K562 (cell line): Measurements from ENCODE around the gene SLC39A9. TPM values are rescaled to one million over a fixed set of nuclear protein-coding genes. Genes with fewer than 3 reads are reported as not detected.

Experiments used
- CBX8 ChIP-seq: fragments of 200-600 bp; sonication (generic); IDR thresholded peaks from 2 replicates; pipeline ENCODE4 v1.6.1; 2012; ENCODE audit warnings: borderline replicate concordance, mixed run types, low read depth, mild to moderate bottlenecking, moderate library complexity, mixed read lengths, low read length, control low read depth, inconsistent platforms; ENCODE audit not compliant: poor library complexity, severe bottlenecking; ENCODE audit errors: extremely low read depth
- HDAC6 ChIP-seq: IDR thresholded peaks from 2 replicates; pipeline ENCODE4 v1.6.1; 2012; ENCODE audit warnings: low read depth, mild to moderate bottlenecking, control low read depth, inconsistent platforms, low read length, moderate library complexity
- KLF6 ChIP-seq: fragments of 250-450 bp; sonication (Bioruptor Pico); IDR thresholded peaks from 2 replicates; pipeline ENCODE4 v1.4.0; 2020; ENCODE audit warnings: mild to moderate bottlenecking, moderate library complexity, borderline replicate concordance
- MBD2 ChIP-seq: sonication (generic); IDR thresholded peaks from 2 replicates; pipeline ENCODE4 v1.6.1; 2016; ENCODE audit warnings: low read depth, borderline replicate concordance
- POLR3A ChIP-seq: IDR thresholded peaks from 2 replicates; pipeline ENCODE4 v1.6.1; 2011; ENCODE audit warnings: borderline replicate concordance, mild to moderate bottlenecking, moderate library complexity; ENCODE audit not compliant: insufficient read length, insufficient read depth; ENCODE audit errors: extremely low read depth
- SMARCA5 ChIP-seq: fragments of 450-650 bp; IDR thresholded peaks from 2 replicates; pipeline ENCODE4 v1.6.1; 2016
- ZNF583 ChIP-seq: fragments of 250-450 bp; sonication (Bioruptor Pico); IDR thresholded peaks from 2 replicates; pipeline ENCODE4 v1.4.0; 2020
- ZNF778 ChIP-seq: fragments of 450-650 bp; formaldehyde crosslinking; IDR thresholded peaks from 2 replicates; pipeline ENCODE4 v1.4.0; 2020; ENCODE audit warnings: mild to moderate bottlenecking, moderate library complexity
- polyA plus RNA-seq, 8 experiments: library from polyadenylated mRNA; depleted of rRNA in 4 of 8; stranded (reverse) in 5 of 8; unstranded in 3 of 8; fragments of >200 nt; fragmentation: Nextera tagmentation in 2 of 8; fragmentation: Illumina TruSeq in 1 of 8; extraction: Ambion mirVana in 2 of 8; extraction: Trizol in 1 of 8; gene quantifications; 2 replicates each; pipeline versions ENCODE4 v1.2.1 to v1.2.3, GENCODE V29; 2011 to 2014; ENCODE audit warnings: inconsistent platforms in 1 of 8, missing spikeins in 1 of 8
- total RNA-seq, 7 experiments: library from RNA; depleted of rRNA in 6 of 7; stranded (reverse); fragments of >200 nt in 6 of 7; fragmentation: Illumina TruSeq in 2 of 7; extraction: Trizol in 2 of 7; gene quantifications; 2 replicates each; pipeline versions ENCODE4 v1.2.1 to v1.2.3, GENCODE V29; 2011 to 2021; ENCODE audit warnings: low replicate concordance in 1 of 7
- TF ChIP-seq, protein P1 (sequence below): sonication (generic); formaldehyde crosslinking; IDR thresholded peaks from 2 replicates; pipeline ENCODE4 v1.8.0; 2023; ENCODE audit warnings: mild to moderate bottlenecking, missing genetic modification reagents
- TF ChIP-seq, protein P2 (sequence below): fragments of 250-450 bp; sonication (Bioruptor Pico); IDR thresholded peaks from 2 replicates; pipeline ENCODE4 v1.5.0; 2020; ENCODE audit warnings: mild to moderate bottlenecking, borderline replicate concordance
- TF ChIP-seq, protein P3 (sequence below): fragments of 150-350 bp; IDR thresholded peaks from 2 replicates; pipeline ENCODE4 v1.6.1; 2014; ENCODE audit warnings: low read depth, mild to moderate bottlenecking, low read length, borderline replicate concordance
- TF ChIP-seq, protein P4 (sequence below), 2 experiments: fragments of 450-650 bp in 1 of 2; sonication (generic) in 1 of 2; formaldehyde crosslinking in 1 of 2; IDR thresholded peaks in 1 of 2; conservative IDR thresholded peaks in 1 of 2; 2 replicates each; pipeline versions ENCODE4 v1.6.1 to v1.8.1; 2016 to 2023; ENCODE audit warnings: mild to moderate bottlenecking in 2 of 2, moderate library complexity in 2 of 2, inconsistent platforms in 1 of 2, missing genetic modification reagents in 1 of 2

SLC39A9 gene
- total and polyA plus RNA-seq, 9 of the 15 experiments (the other 6 are each of a cell fraction or from before 2014, with no cell fraction given), result 18.4 to 66.0 (median 32.5) TPM

DNA sequence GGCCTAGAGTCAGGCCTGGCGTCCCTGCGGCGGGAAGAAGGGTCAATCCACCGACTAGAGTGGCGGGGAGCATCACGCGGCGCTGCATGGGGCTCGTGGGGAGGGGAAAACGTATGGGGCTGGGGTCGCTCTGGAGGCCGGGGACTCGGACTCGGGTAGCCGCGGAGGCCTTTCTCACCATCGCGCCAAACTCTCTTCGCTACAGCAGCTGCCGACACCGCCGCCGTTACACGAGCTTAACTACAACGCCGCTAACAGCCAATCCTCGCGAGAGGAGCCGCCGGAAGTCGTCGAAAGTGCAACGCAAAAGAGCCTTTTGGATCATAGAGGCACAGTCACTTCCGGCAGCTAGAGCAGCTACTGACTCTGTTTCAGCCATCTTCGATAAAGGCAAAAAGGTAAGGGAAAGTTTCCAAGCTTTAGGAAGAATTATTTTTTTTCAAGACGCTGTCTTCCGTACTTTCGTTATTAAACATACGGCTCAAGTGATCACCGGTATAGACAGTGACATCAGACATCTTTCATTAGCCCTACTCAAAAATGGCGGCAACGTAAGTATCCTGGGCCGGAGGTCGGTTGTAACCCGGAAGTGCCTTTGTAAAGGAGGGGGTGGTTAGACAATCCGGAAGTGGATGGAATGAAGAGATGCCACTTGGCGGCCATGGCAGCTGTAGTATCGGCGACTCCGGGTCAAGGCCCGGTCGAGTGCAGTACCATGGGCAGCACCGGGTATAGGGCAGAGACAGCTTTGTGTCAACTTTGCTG lies at the start of gene SLC39A9, which contains the start of gene ERH (continued):
- TF ChIP-seq, protein P1, sequence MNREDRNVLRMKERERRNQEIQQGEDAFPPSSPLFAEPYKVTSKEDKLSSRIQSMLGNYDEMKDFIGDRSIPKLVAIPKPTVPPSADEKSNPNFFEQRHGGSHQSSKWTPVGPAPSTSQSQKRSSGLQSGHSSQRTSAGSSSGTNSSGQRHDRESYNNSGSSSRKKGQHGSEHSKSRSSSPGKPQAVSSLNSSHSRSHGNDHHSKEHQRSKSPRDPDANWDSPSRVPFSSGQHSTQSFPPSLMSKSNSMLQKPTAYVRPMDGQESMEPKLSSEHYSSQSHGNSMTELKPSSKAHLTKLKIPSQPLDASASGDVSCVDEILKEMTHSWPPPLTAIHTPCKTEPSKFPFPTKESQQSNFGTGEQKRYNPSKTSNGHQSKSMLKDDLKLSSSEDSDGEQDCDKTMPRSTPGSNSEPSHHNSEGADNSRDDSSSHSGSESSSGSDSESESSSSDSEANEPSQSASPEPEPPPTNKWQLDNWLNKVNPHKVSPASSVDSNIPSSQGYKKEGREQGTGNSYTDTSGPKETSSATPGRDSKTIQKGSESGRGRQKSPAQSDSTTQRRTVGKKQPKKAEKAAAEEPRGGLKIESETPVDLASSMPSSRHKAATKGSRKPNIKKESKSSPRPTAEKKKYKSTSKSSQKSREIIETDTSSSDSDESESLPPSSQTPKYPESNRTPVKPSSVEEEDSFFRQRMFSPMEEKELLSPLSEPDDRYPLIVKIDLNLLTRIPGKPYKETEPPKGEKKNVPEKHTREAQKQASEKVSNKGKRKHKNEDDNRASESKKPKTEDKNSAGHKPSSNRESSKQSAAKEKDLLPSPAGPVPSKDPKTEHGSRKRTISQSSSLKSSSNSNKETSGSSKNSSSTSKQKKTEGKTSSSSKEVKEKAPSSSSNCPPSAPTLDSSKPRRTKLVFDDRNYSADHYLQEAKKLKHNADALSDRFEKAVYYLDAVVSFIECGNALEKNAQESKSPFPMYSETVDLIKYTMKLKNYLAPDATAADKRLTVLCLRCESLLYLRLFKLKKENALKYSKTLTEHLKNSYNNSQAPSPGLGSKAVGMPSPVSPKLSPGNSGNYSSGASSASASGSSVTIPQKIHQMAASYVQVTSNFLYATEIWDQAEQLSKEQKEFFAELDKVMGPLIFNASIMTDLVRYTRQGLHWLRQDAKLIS, result no peak; the same call in 1 of the 2 replicates
- TF ChIP-seq, protein P2, sequence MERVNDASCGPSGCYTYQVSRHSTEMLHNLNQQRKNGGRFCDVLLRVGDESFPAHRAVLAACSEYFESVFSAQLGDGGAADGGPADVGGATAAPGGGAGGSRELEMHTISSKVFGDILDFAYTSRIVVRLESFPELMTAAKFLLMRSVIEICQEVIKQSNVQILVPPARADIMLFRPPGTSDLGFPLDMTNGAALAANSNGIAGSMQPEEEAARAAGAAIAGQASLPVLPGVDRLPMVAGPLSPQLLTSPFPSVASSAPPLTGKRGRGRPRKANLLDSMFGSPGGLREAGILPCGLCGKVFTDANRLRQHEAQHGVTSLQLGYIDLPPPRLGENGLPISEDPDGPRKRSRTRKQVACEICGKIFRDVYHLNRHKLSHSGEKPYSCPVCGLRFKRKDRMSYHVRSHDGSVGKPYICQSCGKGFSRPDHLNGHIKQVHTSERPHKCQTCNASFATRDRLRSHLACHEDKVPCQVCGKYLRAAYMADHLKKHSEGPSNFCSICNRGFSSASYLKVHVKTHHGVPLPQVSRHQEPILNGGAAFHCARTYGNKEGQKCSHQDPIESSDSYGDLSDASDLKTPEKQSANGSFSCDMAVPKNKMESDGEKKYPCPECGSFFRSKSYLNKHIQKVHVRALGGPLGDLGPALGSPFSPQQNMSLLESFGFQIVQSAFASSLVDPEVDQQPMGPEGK (CRISPR knock-in tag), result no peak
- TF ChIP-seq POLR3A (no peak), MBD2 (peak; percentile 62; the same call in 1 of the 2 replicates), SMARCA5 (no peak), CBX8 (no peak), ZNF583 (no peak), KLF6 (CRISPR knock-in tag) (no peak), ZNF778 (CRISPR knock-in tag) (no peak), HDAC6 (no peak)
- TF ChIP-seq, protein P3, sequence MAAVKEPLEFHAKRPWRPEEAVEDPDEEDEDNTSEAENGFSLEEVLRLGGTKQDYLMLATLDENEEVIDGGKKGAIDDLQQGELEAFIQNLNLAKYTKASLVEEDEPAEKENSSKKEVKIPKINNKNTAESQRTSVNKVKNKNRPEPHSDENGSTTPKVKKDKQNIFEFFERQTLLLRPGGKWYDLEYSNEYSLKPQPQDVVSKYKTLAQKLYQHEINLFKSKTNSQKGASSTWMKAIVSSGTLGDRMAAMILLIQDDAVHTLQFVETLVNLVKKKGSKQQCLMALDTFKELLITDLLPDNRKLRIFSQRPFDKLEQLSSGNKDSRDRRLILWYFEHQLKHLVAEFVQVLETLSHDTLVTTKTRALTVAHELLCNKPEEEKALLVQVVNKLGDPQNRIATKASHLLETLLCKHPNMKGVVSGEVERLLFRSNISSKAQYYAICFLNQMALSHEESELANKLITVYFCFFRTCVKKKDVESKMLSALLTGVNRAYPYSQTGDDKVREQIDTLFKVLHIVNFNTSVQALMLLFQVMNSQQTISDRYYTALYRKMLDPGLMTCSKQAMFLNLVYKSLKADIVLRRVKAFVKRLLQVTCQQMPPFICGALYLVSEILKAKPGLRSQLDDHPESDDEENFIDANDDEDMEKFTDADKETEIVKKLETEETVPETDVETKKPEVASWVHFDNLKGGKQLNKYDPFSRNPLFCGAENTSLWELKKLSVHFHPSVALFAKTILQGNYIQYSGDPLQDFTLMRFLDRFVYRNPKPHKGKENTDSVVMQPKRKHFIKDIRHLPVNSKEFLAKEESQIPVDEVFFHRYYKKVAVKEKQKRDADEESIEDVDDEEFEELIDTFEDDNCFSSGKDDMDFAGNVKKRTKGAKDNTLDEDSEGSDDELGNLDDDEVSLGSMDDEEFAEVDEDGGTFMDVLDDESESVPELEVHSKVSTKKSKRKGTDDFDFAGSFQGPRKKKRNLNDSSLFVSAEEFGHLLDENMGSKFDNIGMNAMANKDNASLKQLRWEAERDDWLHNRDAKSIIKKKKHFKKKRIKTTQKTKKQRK, result no peak
- TF ChIP-seq, protein P4, sequence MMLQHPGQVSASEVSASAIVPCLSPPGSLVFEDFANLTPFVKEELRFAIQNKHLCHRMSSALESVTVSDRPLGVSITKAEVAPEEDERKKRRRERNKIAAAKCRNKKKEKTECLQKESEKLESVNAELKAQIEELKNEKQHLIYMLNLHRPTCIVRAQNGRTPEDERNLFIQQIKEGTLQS (IDR thresholded peaks at IDR 0.05), result no peak
- TF ChIP-seq, protein P4 (CRISPR knock-in tag; conservative IDR thresholded peaks at IDR 0.05), result no peak; the same call in 1 of the 2 replicates
